Lower leg skin (tissue), 3 donors: ENCODE data around the gene MAP4.

ENCODE experiments used
- CTCF ChIP-seq, 3 donors: fragments of 450-650 bp; IDR thresholded peaks; one replicate each; pipeline ENCODE4 v1.5.1; 2016; ENCODE audit warnings: antibody characterized with exemption in 3 of 3, mild to moderate bottlenecking in 3 of 3, moderate library complexity in 2 of 3
- POLR2A ChIP-seq, 2 donors: fragments of 450-650 bp; IDR thresholded peaks; one replicate each; pipeline ENCODE4 v1.6.1; 2016 to 2017; ENCODE audit warnings: antibody characterized with exemption in 2 of 2, mild to moderate bottlenecking in 1 of 2, moderate library complexity in 1 of 2

DNA sequence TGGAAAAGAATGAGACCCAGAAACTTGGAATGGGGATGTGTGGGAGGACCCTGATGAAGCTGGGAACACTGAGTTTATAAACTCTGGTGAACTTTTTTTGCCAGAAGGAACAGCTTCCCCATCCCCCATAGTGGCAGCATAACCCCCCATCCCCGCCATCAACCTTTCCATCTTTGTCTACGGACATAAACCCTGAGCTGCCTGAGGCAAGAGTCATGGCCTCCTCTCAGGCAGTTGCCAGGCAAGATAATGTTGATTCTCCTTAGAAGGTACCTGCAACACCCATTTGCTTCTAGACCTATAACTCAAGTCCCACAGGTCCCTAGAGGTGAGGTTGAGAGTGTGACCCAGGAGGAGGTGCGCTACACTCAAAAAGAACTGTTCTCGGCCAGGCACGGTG, 11.5 kb downstream of the MAP4 start:
- TF ChIP-seq CTCF (IDR thresholded peaks at IDR 0.05) (no peak), POLR2A (IDR thresholded peaks at IDR 0.05) (no peak)
